Stimulated activated CD8-positive, alpha-beta memory T cell treated with anti-CD3 and anti-CD28 coated beads, Interleukin-12 subunit alpha, Interleukin-12 subunit beta, amount 100 ng/mL, for 24 hours (primary cell): Measurements from ENCODE around the gene PLAA.
A peak's percentile ranks its signal among the peaks of the same experiment; 100 is the strongest.

Source experiments
- DNase-seq: peaks from one replicate; pipeline ENCODE4 v3.0.0-alpha.2; 2020; ENCODE audit errors: extremely low read depth

PLAA gene

GRCh38 chr9:26946753-26947727 lies at the start of gene PLAA:
Gene PLAA, minus strand, starts transcription at chr9:26947242. Its CDS starts 197 bp downstream, at chr9:26947045.
- DNase-seq: peak; percentile 67

GRCh38 chr9:26995810-26996209 lies 48.8 kb upstream of the PLAA start:
- no peak for DNase-seq

GRCh38 chr9:26983340-26983739 lies 36.3 kb upstream of the PLAA start:
- no peak for DNase-seq

GRCh38 chr9:26975728-26976707 lies 29.0 kb upstream of the PLAA start:
- DNase-seq: no peak

GRCh38 chr9:26974927-26975326 lies 27.9 kb upstream of the PLAA start:
- no peak for DNase-seq

- DNase-seq: no peak
Measured at GRCh38 chr9:26973989-26974388, 26.9 kb upstream of the PLAA start.

GRCh38 chr9:26971721-26972120 lies 24.7 kb upstream of the PLAA start:
- no peak for DNase-seq

- no peak for DNase-seq
Measured at GRCh38 chr9:26956860-26957233, 9.8 kb upstream of the PLAA start.

GRCh38 chr9:26955921-26956859 lies 9.1 kb upstream of the PLAA start, which contains the start of gene IFT74:
Gene IFT74, plus strand, starts transcription at chr9:26956412. Its CDS starts 5,556 bp downstream, at chr9:26961968.
- DNase-seq: peak; percentile 89

GRCh38 chr9:26955222-26955903 lies 8.3 kb upstream of the PLAA start:
- DNase-seq: no peak

GRCh38 chr9:26954050-26954508 lies 7.0 kb upstream of the PLAA start:
- no peak for DNase-seq

GRCh38 chr9:26951794-26952193 lies 4.8 kb upstream of the PLAA start:
- DNase-seq: no peak

GRCh38 chr9:26950521-26950920 lies 3.5 kb upstream of the PLAA start:
- no peak for DNase-seq

- DNase-seq: no peak
Measured at GRCh38 chr9:26949637-26950069, 2.6 kb upstream of the PLAA start.

GRCh38 chr9:26947736-26948135 lies 694 bp upstream of the PLAA start:
- no peak for DNase-seq

GRCh38 chr9:26945591-26945990 lies 1.5 kb downstream of the PLAA start:
- no peak for DNase-seq

- no peak for DNase-seq
Measured at GRCh38 chr9:26940779-26941178, 6.3 kb downstream of the PLAA start.

- DNase-seq: no peak
Measured at GRCh38 chr9:26939955-26940711, 6.9 kb downstream of the PLAA start.

- DNase-seq: no peak
Measured at GRCh38 chr9:26937816-26938371, 9.1 kb downstream of the PLAA start.
